Activated CD4-positive, alpha-beta memory T cell treated with anti-CD3 and anti-CD28 coated beads, Interleukin-2, amount 10 ng/mL, durations not matched to agents 7 days and 5 days (primary cell): Measurements from ENCODE around the gene ACER2. TPM values are rescaled to one million over a fixed set of nuclear protein-coding genes. Genes with fewer than 3 reads are reported as not detected.
"Not testable (repeated sequence)": the region's sequence is repeated elsewhere in the genome, so short reads cannot be mapped to it uniquely, and the experiment has no call there.

Experiments
- CTCF ChIA-PET: fragments of 350-600 bp; sonication (Branson Sonifier 250); formaldehyde crosslinking; loops from one replicate; lab custom pipeline; 2021; ENCODE audit warnings: antibody characterized with exemption, inconsistent platforms; lab: Charles Lee
- POLR2A ChIA-PET: fragments of 350-600 bp; sonication (Branson Sonifier 250); formaldehyde crosslinking; loops from one replicate; lab custom pipeline; 2021; ENCODE audit warnings: antibody characterized with exemption; lab: Charles Lee
- DNase-seq: peaks from one replicate; pipeline ENCODE4 v3.0.0-alpha.2; 2020
- H3K27ac Mint-ChIP-seq: one replicate; pipeline ENCODE4 v1.8.0; 2021; ENCODE audit warnings: mild to moderate bottlenecking, mixed read lengths
- H3K27me3 Mint-ChIP-seq: one replicate; pipeline ENCODE4 v1.8.0; 2021; ENCODE audit warnings: mixed read lengths
- H3K36me3 Mint-ChIP-seq: one replicate; pipeline ENCODE4 v1.8.0; 2021; ENCODE audit warnings: low read depth, mixed read lengths
- H3K4me1 Mint-ChIP-seq: one replicate; pipeline ENCODE4 v1.8.0; 2021; ENCODE audit warnings: mixed read lengths
- H3K4me3 Mint-ChIP-seq: one replicate; pipeline ENCODE4 v1.8.0; 2021; ENCODE audit warnings: mild to moderate bottlenecking, mixed read lengths
- H3K9me3 Mint-ChIP-seq: one replicate; pipeline ENCODE4 v1.8.0; 2021; ENCODE audit warnings: mixed read lengths
- total RNA-seq, 2 experiments: library from RNA; stranded (reverse); gene quantifications; one replicate each; pipeline ENCODE4 v1.2.3, GENCODE V29; 2021

The ACER2 gene
- total RNA-seq, 2 experiments from 2014 or later = 3.2 to 3.3 TPM

- POLR2A ChIA-PET, H3K4me1 Mint-ChIP-seq, H3K27me3 Mint-ChIP-seq, H3K27ac Mint-ChIP-seq, H3K9me3 Mint-ChIP-seq, H3K36me3 Mint-ChIP-seq, DNase-seq, H3K4me3 Mint-ChIP-seq, CTCF ChIA-PET: not testable (repeated sequence)
Observed at GRCh38 chr9:19433729-19434128, 24.9 kb downstream of the ACER2 start.

DNA sequence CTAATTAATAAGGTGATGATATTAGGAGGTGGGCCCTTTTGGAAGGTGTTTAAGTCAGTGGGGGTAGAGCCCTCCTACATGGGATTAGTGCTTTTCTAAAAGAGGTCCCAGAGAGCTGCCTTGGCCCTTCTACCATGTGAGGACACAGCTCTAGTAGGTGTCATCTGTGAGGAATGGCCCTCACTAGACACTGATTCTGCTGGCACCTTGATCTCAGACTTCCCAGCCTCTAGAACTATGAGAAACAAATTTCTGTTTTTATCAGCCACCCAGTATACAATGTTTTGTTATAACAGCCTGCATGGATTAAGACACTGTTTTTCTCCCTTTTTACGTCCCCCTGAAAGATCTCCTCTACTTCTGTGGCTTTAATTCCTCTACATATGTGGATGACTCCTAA is 31.6 kb downstream of the ACER2 start:
- no peak overlapping the region for H3K4me3 Mint-ChIP-seq
- CTCF ChIA-PET = interaction anchor here (1.2 to 2.2 kb wide), 4 partner anchors 12 to 24 kb away, joined by 4 to 19 read pairs (median 6); no protein-coding TSS in a partner anchor
- POLR2A ChIA-PET = interaction anchor here (2.1 kb wide), 1 partner anchor 61 kb away, joined by 15 read pairs; the partner anchor contains the start of gene RPS6

DNA sequence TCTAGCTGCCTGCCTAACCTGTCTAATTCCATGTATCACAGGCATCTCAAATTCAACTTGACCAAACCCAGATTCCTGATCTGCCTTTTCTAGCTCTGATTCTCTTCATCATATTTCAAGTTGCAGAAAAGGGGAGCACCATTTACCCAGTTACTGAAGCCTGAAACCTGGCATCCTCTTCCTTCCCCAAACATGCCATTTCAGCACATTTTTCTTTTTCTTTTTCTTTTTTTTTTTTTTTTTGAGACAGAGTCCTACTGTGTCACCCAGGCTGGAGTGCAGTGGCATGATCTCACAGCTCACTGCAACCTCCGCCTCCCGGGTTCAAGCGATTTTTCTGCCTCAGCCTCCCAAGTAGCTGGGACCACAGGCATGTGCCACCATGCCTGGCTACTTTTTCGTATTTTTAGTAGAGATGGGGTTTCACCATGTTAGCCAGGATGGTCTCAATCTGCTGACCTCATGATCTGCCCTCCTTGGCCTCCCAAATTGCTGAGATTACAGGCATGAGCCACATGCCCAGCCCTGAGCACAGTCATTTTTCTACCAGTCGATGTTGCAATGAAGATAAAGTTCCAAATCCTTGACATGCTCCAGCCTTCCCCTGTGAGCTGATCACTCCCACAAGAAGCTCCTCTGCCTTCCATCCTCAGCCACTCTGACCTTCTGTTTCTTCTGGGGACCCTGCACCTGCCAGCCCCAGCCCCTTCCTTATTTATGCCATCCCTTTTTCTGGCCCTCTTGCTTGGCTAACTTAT is 32.2 kb downstream of the ACER2 start:
- ChIA-PET CTCF (interaction anchor here (0.5 to 2.2 kb wide), 7 partner anchors 12 to 392 kb away, joined by 3 to 19 read pairs (median 5); partner anchors contain the start of gene RRAGA), POLR2A (interaction anchor here (0.7 to 2.1 kb wide), 3 partner anchors 24 to 65 kb away, joined by 3 to 15 read pairs (median 4); partner anchors contain the start of gene RPS6)
- Mint-ChIP-seq H3K27me3 (no peaks in the 10 kb centered on the region), H3K27ac (peak overlapping the region; percentile 31), H3K36me3 (no peaks in the 10 kb centered on the region), H3K9me3 (no peaks in the 10 kb centered on the region), H3K4me3 (no peak overlapping the region), H3K4me1 (peaks cover 20% of the 10 kb centered on the region)
- DNase-seq = no peak

More for the DNA sequence above, 31.6 kb downstream of the ACER2 start:
- Mint-ChIP-seq H3K4me1 (peaks cover 20% of the 10 kb centered on the region), H3K27me3 (no peaks in the 10 kb centered on the region), H3K9me3 (no peaks in the 10 kb centered on the region), H3K36me3 (no peaks in the 10 kb centered on the region), H3K27ac (no peak overlapping the region)
- no peak for DNase-seq

DNA sequence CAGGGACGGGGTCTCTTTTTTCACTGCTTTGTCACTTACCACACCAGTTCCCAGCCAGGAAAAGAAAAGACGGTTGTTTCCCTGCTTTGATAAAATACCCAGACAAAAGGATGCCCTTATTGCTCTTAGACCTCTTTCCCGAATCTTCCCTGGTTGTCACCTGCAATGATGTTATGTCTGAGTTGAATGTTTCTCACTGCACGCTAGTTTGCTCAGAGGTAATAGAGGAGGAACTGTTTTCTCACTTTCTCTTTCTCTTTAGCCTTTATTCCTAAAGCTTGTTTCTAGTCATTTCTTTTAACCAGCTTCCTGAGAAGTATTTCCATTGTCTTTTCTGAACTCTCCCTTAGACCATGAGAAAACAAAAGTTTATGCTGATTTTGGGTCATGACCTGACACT is 32.9 kb downstream of the ACER2 start:
- Mint-ChIP-seq H3K36me3 (no peaks in the 10 kb centered on the region), H3K4me3 (peak overlapping the region; percentile 57), H3K27me3 (no peaks in the 10 kb centered on the region), H3K4me1 (peaks cover 20% of the 10 kb centered on the region), H3K9me3 (no peaks in the 10 kb centered on the region), H3K27ac (peak overlapping the region; percentile 31)
- no peak for DNase-seq
- POLR2A ChIA-PET = interaction anchor here (1.0 to 2.1 kb wide), 2 partner anchors 62 to 66 kb away, joined by 4 to 15 read pairs; partner anchors contain the start of gene RPS6
- CTCF ChIA-PET = interaction anchor here (0.5 to 2.2 kb wide), 6 partner anchors 11 to 393 kb away, joined by 3 to 19 read pairs (median 6); partner anchors contain the start of gene RRAGA

GRCh38 chr9:19442240-19442639 is 33.4 kb downstream of the ACER2 start:
- Mint-ChIP-seq H3K4me3 (peak overlapping the region; percentile 24), H3K9me3 (no peaks in the 10 kb centered on the region)
- POLR2A ChIA-PET = interaction anchor here (1.0 to 2.1 kb wide), 2 partner anchors 63 to 66 kb away, joined by 4 to 15 read pairs; partner anchors contain the start of gene RPS6

GRCh38 chr9:19445452-19445851 is 36.6 kb downstream of the ACER2 start:
- ChIA-PET CTCF (interaction anchor here (0.7 to 2.2 kb wide), 2 partner anchors 11 to 19 kb away, joined by 3 to 13 read pairs; no protein-coding TSS in a partner anchor), POLR2A (no interaction called here)
- Mint-ChIP-seq H3K9me3 (no peaks in the 10 kb centered on the region), H3K4me1 (peaks cover 19% of the 10 kb centered on the region), H3K36me3 (no peaks in the 10 kb centered on the region), H3K27me3 (no peaks in the 10 kb centered on the region), H3K4me3 (no peak overlapping the region), H3K27ac (no peak overlapping the region)
- DNase-seq = no peak

More at GRCh38 chr9:19442240-19442639, 33.4 kb downstream of the ACER2 start:
- no peak for DNase-seq
- Mint-ChIP-seq H3K27me3 (no peaks in the 10 kb centered on the region), H3K27ac (no peak overlapping the region), H3K36me3 (no peaks in the 10 kb centered on the region), H3K4me1 (peaks cover 20% of the 10 kb centered on the region)
- CTCF ChIA-PET = interaction anchor here (1.0 to 2.2 kb wide), 5 partner anchors 11 to 24 kb away, joined by 5 to 19 read pairs (median 7); no protein-coding TSS in a partner anchor

- CTCF ChIA-PET = interaction anchor here (1.0 to 1.4 kb wide), 3 partner anchors 11 to 18 kb away, joined by 3 to 4 read pairs (median 3); no protein-coding TSS in a partner anchor
Observed at GRCh38 chr9:19446361-19446861, 37.6 kb downstream of the ACER2 start.

GRCh38 chr9:19451240-19452087 is 42.7 kb downstream of the ACER2 start:
- no peak for DNase-seq
- ChIA-PET CTCF (no interaction called here), POLR2A (no interaction called here)
- Mint-ChIP-seq H3K9me3 (no peaks in the 10 kb centered on the region), H3K27me3 (no peaks in the 10 kb centered on the region), H3K27ac (no peak overlapping the region), H3K4me1 (peaks cover 1% of the 10 kb centered on the region), H3K4me3 (no peak overlapping the region), H3K36me3 (no peaks in the 10 kb centered on the region)

More at GRCh38 chr9:19446361-19446861, 37.6 kb downstream of the ACER2 start:
- peaks cover 11% of the 10 kb centered on the region for H3K4me1 Mint-ChIP-seq
- no peak for DNase-seq
- H3K36me3 Mint-ChIP-seq = no peaks in the 10 kb centered on the region
- POLR2A ChIA-PET = no interaction called here
- H3K27ac Mint-ChIP-seq = no peak overlapping the region
- H3K27me3 Mint-ChIP-seq = no peaks in the 10 kb centered on the region
- no peaks in the 10 kb centered on the region for H3K9me3 Mint-ChIP-seq
- H3K4me3 Mint-ChIP-seq = no peak overlapping the region

DNA sequence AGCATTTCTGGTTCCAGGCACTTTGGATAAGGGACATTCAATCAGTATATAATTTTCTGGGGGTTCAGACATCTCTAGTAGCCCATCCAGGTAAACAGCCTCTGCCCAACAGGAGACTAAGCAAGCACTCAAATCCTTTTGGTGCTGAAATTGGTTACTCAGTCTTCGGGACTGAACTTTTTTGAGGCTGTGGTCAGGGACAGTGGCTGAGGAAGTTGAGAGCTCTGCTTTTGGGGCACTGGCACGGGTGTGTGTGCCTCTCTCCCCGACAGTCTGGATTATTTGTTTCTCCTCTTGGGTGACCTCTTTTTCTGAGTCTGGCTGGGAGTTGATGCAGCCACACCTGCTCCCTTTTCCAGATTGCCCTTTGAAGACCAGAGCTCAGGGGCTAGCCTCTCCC is 47.6 kb downstream of the ACER2 start:
- H3K36me3 Mint-ChIP-seq = no peaks in the 10 kb centered on the region
- ChIA-PET POLR2A (interaction anchor here (0.8 to 2.1 kb wide), 2 partner anchors 47 to 77 kb away, joined by 3 to 17 read pairs; partner anchors contain the start of genes ACER2 and RPS6), CTCF (interaction anchor here (0.7 to 5.1 kb wide), 10 partner anchors 8 to 405 kb away, joined by 3 to 52 read pairs (median 4); no protein-coding TSS in a partner anchor)
- H3K4me3 Mint-ChIP-seq = no peak overlapping the region
- H3K27me3 Mint-ChIP-seq = no peaks in the 10 kb centered on the region
- H3K27ac Mint-ChIP-seq = no peak overlapping the region
- H3K9me3 Mint-ChIP-seq = no peaks in the 10 kb centered on the region
- H3K4me1 Mint-ChIP-seq = peaks cover 14% of the 10 kb centered on the region
- DNase-seq = no peak

DNA sequence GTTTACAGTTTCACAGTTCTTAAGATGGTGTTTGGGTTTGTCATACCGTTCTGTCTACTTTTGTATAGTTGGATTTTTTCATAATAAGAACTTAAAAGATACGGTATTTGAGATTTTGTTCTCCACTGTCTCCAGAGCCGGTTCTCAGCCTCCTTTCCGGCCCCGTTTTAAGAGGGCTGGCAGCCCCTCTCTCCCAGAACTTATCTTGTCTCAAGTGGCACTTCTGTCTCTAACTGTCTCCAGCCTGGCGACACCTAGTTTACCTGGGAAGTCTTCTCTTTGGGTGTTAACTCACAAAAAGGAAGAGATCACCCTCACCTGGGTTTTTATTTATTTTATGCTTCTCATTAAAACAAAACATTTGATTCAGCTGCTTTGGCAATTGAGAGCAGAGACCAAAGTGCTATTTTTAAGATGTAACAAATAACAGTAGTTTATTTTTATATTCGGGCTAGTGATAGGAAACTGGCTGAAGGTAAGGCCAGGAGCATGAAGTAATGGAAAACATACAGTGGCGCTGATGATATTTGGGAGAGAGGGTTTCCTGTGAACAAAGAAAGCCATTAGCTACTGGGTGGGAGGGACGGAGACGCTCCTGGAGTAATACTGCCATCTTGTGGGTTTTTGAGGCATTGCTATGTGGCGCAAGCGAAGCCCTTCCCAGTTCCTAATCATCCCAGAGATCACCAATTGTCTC is 48.3 kb downstream of the ACER2 start:
- Mint-ChIP-seq H3K27ac (no peak overlapping the region), H3K4me1 (peaks cover 14% of the 10 kb centered on the region), H3K9me3 (no peaks in the 10 kb centered on the region), H3K36me3 (no peaks in the 10 kb centered on the region), H3K4me3 (peak overlapping the region; percentile 6), H3K27me3 (no peaks in the 10 kb centered on the region)
- POLR2A ChIA-PET = interaction anchor here (0.7 to 2.1 kb wide), 3 partner anchors 48 to 371 kb away, joined by 3 to 17 read pairs (median 3); partner anchors contain the start of genes ACER2 and RPS6
- DNase-seq = peak; percentile 68
- CTCF ChIA-PET = interaction anchor here (0.5 to 5.1 kb wide), 33 partner anchors 7 to 1202 kb away, joined by 3 to 52 read pairs (median 4); partner anchors contain the start of genes ACER2, RPS6 and RRAGA

DNA sequence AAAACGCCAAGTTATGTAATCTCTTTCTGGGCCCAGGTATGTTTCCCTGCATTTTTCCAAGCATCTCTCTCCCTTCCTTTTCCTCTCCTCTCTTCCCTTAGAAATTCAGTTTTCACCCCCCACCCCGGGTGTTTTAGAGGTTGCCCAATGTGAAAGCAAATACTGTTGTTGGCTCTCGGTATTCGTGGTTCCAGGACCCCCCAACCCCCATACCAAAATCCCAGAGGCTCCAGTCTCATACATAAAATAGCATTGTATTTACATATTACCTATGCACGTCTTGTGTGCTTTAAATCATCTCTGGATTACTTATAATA is 48.8 kb downstream of the ACER2 start:
- Mint-ChIP-seq H3K27ac (no peak overlapping the region), H3K36me3 (no peaks in the 10 kb centered on the region), H3K9me3 (no peaks in the 10 kb centered on the region), H3K4me3 (peak overlapping the region; percentile 6), H3K4me1 (peaks cover 14% of the 10 kb centered on the region), H3K27me3 (no peaks in the 10 kb centered on the region)
- DNase-seq = no peak
- CTCF ChIA-PET = interaction anchor here (0.6 to 3.4 kb wide), 30 partner anchors 9 to 1203 kb away, joined by 3 to 24 read pairs (median 4); partner anchors contain the start of genes ACER2, RPS6 and RRAGA
- POLR2A ChIA-PET = interaction anchor here (0.7 to 2.1 kb wide), 2 partner anchors 78 to 372 kb away, joined by 3 to 17 read pairs; partner anchors contain the start of gene RPS6
